GM12872 (cell line): ENCODE results near the gene TLE7.

Experiments used
- CTCF ChIP-seq: IDR thresholded peaks from 3 replicates; pipeline ENCODE4 v1.5.1; 2011; ENCODE audit warnings: low read depth, mild to moderate bottlenecking, low read length, moderate library complexity; ENCODE audit not compliant: insufficient read depth

Gene TLE7

GRCh38 chr16:71431991-71432390, 9.9 kb downstream of the TLE7 start:
- TF ChIP-seq CTCF, result no peak

GRCh38 chr16:71431176-71431575, 10.7 kb downstream of the TLE7 start:
- TF ChIP-seq CTCF, result no peak

- TF ChIP-seq CTCF, result no peak
Observed at GRCh38 chr16:71430744-71431143, 11.1 kb downstream of the TLE7 start.

GRCh38 chr16:71429581-71429980, 12.3 kb downstream of the TLE7 start:
- TF ChIP-seq CTCF, result no peak

- no peak for TF ChIP-seq CTCF
Observed at GRCh38 chr16:71428883-71429282, 13.0 kb downstream of the TLE7 start.

GRCh38 chr16:71428385-71428784, 13.5 kb downstream of the TLE7 start:
- no peak for TF ChIP-seq CTCF

- TF ChIP-seq CTCF, result no peak
Observed at GRCh38 chr16:71426880-71427615, 14.8 kb downstream of the TLE7 start.
